LHCN-M2 (cell line): ENCODE measurements around the gene SUB1. TPM values are rescaled to one million over a fixed set of nuclear protein-coding genes. Genes with fewer than 3 reads are reported as not detected.
"Not testable (repeated sequence)": the region's sequence is repeated elsewhere in the genome, so short reads cannot be mapped to it uniquely, and the experiment has no call there.

Experiments
- DNase-seq: peaks from one replicate; pipeline ENCODE4 v3.0.0-alpha.2; 2012; ENCODE audit warnings: low read depth
- polyA plus RNA-seq: library from polyadenylated mRNA; unstranded; fragments of >200 nt; gene quantifications from one replicate; pipeline ENCODE4 v1.2.1, GENCODE V29; 2012; ENCODE audit warnings: missing spikeins
- total RNA-seq: library from RNA; depleted of rRNA; stranded (reverse); fragments of >200 nt; gene quantifications from 2 replicates; pipeline ENCODE4 v1.2.3, GENCODE V29; 2014; rRNA removed

Gene SUB1
- 153 and 288 TPM in 2 replicates for total RNA-seq
- 156 TPM for polyA plus RNA-seq

GRCh38 chr5:32585446-32586275, at the start of gene SUB1:
Gene SUB1, plus strand, starts transcription at chr5:32585557. Its CDS starts 2,956 bp downstream, at chr5:32588513.
- DNase-seq: peak; percentile 85

GRCh38 chr5:32536246-32536645, 49.1 kb upstream of the SUB1 start:
- no peak for DNase-seq

- DNase-seq: peak; percentile 67
Measured at GRCh38 chr5:32537437-32538029, 47.8 kb upstream of the SUB1 start.

- no peak for DNase-seq
Measured at GRCh38 chr5:32538031-32538547, 47.3 kb upstream of the SUB1 start.

GRCh38 chr5:32539981-32540845, 45.1 kb upstream of the SUB1 start:
- DNase-seq: no peak

GRCh38 chr5:32541241-32541640, 44.1 kb upstream of the SUB1 start:
- no peak for DNase-seq

- no peak for DNase-seq
Measured at GRCh38 chr5:32542216-32543059, 42.9 kb upstream of the SUB1 start.

GRCh38 chr5:32543291-32543690, 42.1 kb upstream of the SUB1 start:
- DNase-seq: no peak

GRCh38 chr5:32545102-32545800, 40.1 kb upstream of the SUB1 start:
- DNase-seq: no peak

- no peak for DNase-seq
Measured at GRCh38 chr5:32551194-32551593, 34.2 kb upstream of the SUB1 start.

GRCh38 chr5:32551865-32552264, 33.5 kb upstream of the SUB1 start:
- DNase-seq: no peak

GRCh38 chr5:32552491-32552890, 32.9 kb upstream of the SUB1 start:
- DNase-seq: not testable (repeated sequence)

GRCh38 chr5:32552936-32553335, 32.4 kb upstream of the SUB1 start:
- no peak for DNase-seq

- DNase-seq: not testable (repeated sequence)
Measured at GRCh38 chr5:32554181-32554780, 31.1 kb upstream of the SUB1 start.

GRCh38 chr5:32556543-32556942, 28.8 kb upstream of the SUB1 start:
- not testable (repeated sequence) for DNase-seq

GRCh38 chr5:32559411-32559810, 25.9 kb upstream of the SUB1 start:
- no peak for DNase-seq

- DNase-seq: no peak
Measured at GRCh38 chr5:32559921-32560320, 25.4 kb upstream of the SUB1 start.

- no peak for DNase-seq
Measured at GRCh38 chr5:32562056-32562455, 23.3 kb upstream of the SUB1 start.

- DNase-seq: peak; percentile 19
Measured at GRCh38 chr5:32562843-32563242, 22.5 kb upstream of the SUB1 start.

- no peak for DNase-seq
Measured at GRCh38 chr5:32563614-32564013, 21.7 kb upstream of the SUB1 start.
